ENCODE data around the gene PDE2A.

Gene PDE2A

DNA sequence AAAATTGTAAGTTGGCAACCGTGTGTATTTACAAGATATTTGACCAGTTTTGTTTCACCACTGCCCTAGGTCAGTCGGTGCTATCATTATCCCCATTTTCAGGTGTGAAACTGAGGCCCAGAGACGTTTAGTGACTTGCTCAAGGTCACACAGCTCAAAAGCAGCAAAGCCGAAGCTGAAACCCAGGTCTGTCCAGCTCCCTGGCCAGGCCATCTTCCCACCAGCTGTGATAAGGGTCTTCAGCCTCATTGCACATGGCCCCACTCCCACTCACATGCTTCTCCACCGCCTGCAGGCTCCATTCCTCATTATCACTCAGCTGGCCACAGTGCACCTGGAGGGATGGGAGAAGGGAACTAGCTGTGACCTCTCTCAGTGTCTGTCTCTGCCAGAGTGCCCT lies 83.2 kb downstream of the PDE2A start:
- no peak for DNase-seq (ENCODE audit: low read depth in 2 of 2)
- TF ChIP-seq, protein P1, sequence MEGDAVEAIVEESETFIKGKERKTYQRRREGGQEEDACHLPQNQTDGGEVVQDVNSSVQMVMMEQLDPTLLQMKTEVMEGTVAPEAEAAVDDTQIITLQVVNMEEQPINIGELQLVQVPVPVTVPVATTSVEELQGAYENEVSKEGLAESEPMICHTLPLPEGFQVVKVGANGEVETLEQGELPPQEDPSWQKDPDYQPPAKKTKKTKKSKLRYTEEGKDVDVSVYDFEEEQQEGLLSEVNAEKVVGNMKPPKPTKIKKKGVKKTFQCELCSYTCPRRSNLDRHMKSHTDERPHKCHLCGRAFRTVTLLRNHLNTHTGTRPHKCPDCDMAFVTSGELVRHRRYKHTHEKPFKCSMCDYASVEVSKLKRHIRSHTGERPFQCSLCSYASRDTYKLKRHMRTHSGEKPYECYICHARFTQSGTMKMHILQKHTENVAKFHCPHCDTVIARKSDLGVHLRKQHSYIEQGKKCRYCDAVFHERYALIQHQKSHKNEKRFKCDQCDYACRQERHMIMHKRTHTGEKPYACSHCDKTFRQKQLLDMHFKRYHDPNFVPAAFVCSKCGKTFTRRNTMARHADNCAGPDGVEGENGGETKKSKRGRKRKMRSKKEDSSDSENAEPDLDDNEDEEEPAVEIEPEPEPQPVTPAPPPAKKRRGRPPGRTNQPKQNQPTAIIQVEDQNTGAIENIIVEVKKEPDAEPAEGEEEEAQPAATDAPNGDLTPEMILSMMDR (IDR thresholded peaks at IDR 0.05; ENCODE audit: low read depth, low read length): no peak
- no peak overlapping the region for H3K4me3 ChIP-seq (replicated peaks in 1 of 2; ENCODE audit: low read depth in 2 of 2, low read length in 2 of 2)

DNA sequence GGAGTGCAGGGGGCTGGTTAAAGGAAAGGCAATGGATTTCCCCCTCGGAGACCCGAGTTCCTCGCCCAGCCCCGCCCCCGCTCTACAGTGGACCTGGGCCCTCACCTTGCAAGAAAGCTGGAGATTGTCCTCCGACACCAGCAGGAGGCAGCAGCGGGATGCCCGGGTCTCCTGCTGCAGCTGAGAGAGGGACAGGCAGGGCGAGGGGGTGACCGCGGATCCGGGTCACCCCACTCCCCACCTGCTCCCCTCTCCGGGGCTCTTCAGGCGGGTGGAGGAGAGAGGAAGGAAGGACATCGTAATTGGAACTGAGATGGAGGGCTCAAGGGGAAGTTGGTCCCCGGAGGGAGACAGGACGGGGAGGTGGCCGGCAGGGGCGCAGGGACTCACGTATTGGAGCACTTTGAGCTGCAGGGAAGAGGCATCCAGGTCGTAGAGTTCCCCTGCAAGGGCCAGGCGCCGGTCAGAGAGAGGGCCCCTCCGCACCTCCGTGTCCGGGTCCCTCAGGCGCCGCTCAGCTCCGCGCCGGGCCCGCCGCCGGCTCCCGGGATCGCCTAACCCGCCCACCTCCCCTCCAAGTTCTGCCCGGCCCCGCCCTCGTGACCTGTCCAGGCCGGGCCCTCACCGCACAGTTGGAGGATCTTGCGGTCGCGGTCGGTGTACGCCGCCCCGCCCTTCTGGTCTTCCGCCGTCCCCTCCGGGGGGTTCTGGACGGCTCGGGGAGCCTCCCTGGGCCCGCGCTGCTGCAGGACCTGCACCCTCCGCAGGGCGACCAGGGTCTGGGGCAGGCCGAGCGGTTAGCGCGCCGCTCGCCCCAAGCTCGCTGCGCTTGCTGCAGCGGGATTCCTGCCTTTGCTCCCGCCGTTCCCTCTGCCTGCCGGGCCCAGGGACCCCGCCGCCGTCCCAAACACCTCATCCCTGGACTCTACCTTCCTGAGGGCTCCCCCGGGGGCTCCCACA lies 84.1 kb downstream of the PDE2A start:
- H3K4me3 ChIP-seq (replicated peaks in 1 of 2; ENCODE audit: low read depth in 2 of 2, low read length in 2 of 2): peak overlapping the region in 1 of 2 donors; percentile 10
- DNase-seq (ENCODE audit: low read depth in 2 of 2): peak; percentile 23 to 32
- TF ChIP-seq, protein P1 (IDR thresholded peaks at IDR 0.05; ENCODE audit: low read depth, low read length): peak; percentile 56

DNA sequence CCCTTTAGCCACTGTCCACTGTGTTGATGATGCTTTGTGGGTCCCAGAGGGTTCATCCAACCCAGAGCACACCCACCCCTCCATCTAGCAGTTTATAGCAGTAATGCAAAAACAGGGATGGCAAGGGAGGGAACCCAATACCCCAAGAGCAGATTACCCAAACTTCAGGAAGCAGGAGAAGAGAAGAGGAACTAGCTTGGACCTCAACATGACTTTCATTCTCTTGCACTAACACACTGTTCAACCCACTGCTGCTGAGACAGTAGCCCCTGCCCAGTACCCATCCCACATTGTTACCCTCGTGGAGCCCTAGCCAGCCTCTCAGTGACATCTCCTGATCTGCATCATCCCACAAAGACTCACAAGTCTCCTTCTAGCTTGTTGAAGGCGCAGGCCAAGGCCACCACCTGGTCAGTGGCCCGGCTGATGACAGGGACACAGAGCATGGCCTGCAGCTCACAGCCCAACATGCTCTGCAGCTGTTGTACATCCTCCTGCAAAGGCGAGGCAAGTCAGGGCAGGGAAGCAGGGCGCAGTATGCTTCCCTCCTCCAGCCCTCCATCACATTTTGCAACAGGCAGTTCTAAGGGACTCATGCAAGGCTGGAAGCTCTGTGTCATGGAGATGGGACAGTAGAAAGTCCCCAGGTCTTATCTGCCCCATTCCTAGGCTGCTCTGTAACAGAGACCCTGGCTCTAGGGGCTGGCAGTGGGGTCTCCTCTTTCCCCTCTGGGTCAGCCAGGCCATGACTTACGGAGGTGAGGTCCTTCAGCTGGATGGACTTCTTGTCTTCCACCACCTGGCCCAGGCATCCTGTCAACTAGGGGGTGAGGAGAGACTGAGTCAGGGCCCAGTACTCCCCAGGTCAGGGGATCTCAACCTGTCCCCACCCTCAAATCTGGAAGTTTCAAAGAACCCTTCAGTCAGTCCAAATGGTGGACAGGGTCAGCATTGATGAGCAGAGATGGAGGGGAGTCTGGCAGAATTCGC lies 85.5 kb downstream of the PDE2A start:
- no peak overlapping the region for H3K4me3 ChIP-seq (replicated peaks in 1 of 2; ENCODE audit: low read depth in 2 of 2, low read length in 2 of 2)
- DNase-seq (ENCODE audit: low read depth in 2 of 2): no peak
- TF ChIP-seq, protein P1 (IDR thresholded peaks at IDR 0.05; ENCODE audit: low read depth, low read length): no peak

DNA sequence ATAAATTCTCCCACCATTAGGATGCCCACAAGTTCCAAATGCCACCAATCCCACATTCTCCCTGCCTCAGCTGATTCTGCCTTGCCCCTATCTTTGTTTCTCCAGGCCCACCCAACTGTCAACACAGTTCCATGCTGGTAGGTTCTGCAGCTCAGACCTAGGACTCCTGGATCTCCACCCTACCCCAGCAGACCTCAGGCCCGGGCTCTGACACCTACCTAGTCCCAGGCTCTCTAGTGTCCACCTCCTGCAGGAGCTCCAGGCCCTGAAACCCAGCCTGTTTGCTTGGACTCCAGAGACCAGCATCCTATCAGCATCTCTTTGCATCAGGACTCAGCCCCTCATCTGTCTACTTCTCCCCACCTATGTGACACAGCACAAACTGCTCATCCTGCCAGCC lies 86.5 kb downstream of the PDE2A start:
- H3K4me3 ChIP-seq (replicated peaks in 1 of 2; ENCODE audit: low read depth in 2 of 2, low read length in 2 of 2): no peak overlapping the region
- TF ChIP-seq, protein P1 (IDR thresholded peaks at IDR 0.05; ENCODE audit: low read depth, low read length): no peak
- no peak for DNase-seq (ENCODE audit: low read depth in 2 of 2)

DNA sequence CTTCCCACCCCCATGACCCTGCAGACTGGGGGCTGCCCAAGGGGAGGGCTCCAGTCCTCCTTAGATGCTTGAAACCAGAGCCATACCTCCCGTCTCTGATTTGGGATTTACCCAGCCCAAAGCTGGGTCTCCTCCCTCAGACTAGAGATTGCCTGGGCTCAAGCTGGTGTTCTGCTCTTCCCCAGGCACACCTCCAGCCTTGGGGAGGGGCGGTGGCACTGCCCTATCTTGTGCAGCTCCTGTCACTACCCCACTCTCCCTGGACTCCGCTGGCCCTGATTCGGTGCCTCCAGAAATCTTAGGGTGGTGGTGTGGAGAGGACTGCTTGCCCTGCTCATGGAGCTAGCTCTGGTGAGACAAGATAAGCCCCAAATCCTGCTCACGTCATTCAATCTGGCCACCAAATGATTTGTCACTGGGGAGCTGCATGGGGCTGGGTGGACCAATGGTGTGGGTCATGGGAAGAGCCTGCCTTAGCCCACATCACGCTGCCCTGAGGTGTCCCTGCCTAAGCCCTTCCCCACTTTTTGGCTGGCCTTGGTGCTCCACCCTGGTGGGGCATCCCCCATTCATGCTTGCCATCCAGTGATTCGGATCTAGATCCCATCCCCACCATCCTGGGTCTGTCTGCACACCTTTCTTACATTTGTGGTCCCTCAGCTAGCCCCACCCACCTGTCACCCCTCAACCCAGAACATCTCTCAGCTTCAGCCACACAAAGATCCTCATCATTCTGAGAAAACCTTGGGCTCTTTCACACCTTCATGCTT lies 87.7 kb downstream of the PDE2A start:
- H3K4me3 ChIP-seq (replicated peaks in 1 of 2; ENCODE audit: low read depth in 2 of 2, low read length in 2 of 2): no peak overlapping the region
- DNase-seq (ENCODE audit: low read depth in 2 of 2): no peak
- TF ChIP-seq, protein P1 (IDR thresholded peaks at IDR 0.05; ENCODE audit: low read depth, low read length): no peak

DNA sequence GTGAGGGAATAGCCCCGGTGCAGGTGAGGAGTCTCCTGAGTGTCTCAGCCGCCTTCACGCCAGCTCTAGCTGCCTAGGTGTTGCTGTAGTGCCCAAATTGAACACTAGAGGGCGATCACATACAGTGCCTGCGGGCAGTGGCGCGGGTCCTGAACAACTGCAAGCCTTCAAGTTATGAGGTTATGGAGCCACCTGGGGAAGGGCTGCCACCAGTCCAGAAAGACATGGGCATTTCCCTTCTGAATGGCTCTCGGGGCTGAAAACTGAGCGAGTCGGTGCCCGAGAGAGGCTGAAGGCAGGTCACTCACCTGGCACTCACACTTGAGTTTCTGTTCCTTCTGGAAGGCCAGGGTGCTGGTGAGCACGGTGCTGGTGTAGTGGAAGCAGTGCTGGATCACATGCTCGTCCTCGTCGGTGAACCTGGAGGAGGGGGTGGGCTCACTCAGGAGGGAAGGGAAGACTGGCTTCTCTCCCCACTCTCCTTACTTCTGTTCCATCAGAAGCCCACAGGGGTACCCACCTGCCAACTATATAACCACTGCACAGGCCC lies 88.4 kb downstream of the PDE2A start:
- DNase-seq (ENCODE audit: low read depth in 2 of 2): peak; percentile 69 to 71
- TF ChIP-seq, protein P1 (IDR thresholded peaks at IDR 0.05; ENCODE audit: low read depth, low read length): peak; percentile 87
- H3K4me3 ChIP-seq (replicated peaks in 1 of 2; ENCODE audit: low read depth in 2 of 2, low read length in 2 of 2): no peak overlapping the region

Measured in cardiac fibroblast (primary cell).